Measurements from ENCODE around the gene ADGRG4.

ADGRG4 gene

GRCh38 chrX:136306182-136306581 lies 5.4 kb downstream of the ADGRG4 start:
- no peak for DNase-seq

GRCh38 chrX:136307471-136307870 lies 6.7 kb downstream of the ADGRG4 start:
- DNase-seq, result no peak

DNA sequence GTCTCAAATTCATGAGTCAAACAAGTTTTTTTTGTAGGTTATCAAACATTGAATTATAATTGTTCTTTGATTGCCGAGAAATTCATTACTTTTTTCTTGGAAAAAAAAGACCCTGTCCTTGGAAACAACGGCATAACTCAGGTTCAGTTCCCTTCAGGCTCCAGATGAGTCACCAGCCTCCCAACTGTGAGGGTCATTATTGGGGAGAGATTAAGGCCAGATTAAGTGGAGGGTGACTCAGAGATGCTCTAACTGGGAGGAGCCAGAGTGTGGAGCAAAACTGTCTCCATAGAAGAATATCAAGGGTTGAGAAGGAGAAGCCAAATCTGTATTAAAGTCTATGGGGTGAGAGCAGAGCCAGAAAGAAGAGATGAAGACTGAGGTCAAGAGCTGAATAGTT lies 9.6 kb downstream of the ADGRG4 start:
- DNase-seq, result no peak

- no peak for DNase-seq
Observed at GRCh38 chrX:136318156-136318555, 17.4 kb downstream of the ADGRG4 start.

GRCh38 chrX:136318895-136319597 lies 18.3 kb downstream of the ADGRG4 start:
- no peak for DNase-seq

GRCh38 chrX:136319600-136319999 lies 18.8 kb downstream of the ADGRG4 start:
- DNase-seq, result no peak

- DNase-seq, result no peak
Observed at GRCh38 chrX:136321532-136321931, 20.8 kb downstream of the ADGRG4 start.

DNA sequence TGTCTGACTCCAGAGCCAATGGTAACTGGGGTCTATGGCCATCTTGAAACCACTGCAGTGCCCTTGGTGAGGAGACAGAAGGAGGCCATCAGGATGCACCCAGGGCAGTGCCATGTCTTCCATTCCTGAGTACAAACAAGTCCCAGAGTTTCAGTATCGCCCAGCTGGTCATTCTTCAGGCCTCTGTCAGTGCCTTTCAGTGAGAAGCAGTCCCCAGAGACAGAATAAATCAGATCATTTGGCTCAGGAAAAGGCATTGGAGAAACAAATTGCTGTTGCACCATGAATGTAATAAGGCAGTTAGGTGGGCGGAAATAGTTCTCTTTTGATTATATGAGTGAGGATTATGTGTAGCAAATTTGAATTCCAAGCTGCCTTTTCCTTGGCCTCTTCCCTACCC lies 21.3 kb downstream of the ADGRG4 start:
- no peak for DNase-seq

DNA sequence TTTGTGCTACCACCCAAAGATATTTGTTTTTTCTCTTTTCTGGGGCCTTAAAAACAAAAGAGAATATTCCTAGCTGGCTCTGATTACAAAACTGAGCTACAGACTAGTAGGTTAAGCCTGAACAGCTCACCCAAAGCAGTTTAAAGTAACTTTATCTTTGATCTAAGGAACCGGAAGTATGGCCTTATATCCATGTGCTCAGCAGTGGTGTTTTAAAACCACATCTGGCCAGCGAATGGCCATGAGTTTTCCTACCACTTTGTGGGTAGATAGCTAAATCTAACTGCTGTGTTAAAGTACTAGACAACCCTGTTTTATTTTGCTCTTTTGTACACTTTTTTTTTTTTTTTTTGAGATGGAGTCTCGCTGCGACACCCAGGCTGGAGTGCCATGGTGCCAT lies 24.6 kb downstream of the ADGRG4 start:
- no peak for DNase-seq

GRCh38 chrX:136328933-136329332 lies 28.2 kb downstream of the ADGRG4 start:
- no peak for DNase-seq

- DNase-seq, result no peak
Observed at GRCh38 chrX:136336623-136337022, 35.9 kb downstream of the ADGRG4 start.

DNA sequence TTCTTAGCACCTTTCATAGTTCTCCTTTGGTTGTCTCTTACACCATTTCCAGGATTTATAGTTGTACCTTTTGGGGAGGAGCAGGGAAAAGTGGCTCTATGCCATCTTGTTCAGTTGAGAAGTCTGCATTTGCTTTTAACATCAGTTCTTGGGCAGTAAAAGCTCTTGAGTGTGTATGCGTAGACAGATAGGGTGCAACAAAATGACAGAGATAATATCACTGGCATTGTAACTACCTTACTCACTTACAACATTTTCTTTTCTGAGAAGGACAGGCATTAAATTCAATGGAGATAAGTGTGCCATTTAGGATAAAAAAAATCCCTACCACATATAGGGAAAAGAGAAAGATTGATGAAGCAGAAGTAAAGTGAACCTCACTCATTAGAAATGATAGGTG lies 38.9 kb downstream of the ADGRG4 start:
- DNase-seq, result no peak

DNA sequence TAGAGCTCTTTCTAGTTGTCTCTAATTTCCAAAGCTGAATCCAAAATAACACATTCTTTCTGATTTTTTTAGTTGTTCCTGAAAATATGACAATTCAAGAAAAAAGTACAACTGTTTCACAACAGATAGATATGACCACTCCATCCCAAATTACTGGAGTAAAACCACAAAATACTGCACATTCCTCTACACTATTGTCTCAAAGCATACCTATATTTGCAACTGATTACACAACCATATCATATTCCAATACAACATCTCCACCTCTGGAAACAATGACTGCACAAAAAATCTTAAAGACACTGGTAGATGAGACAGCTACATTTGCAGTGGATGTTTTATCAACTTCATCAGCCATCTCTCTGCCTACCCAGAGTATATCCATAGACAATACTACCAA lies 43.6 kb downstream of the ADGRG4 start:
- DNase-seq, result no peak

- no peak for DNase-seq
Observed at GRCh38 chrX:136346506-136346905, 45.7 kb downstream of the ADGRG4 start.

DNA sequence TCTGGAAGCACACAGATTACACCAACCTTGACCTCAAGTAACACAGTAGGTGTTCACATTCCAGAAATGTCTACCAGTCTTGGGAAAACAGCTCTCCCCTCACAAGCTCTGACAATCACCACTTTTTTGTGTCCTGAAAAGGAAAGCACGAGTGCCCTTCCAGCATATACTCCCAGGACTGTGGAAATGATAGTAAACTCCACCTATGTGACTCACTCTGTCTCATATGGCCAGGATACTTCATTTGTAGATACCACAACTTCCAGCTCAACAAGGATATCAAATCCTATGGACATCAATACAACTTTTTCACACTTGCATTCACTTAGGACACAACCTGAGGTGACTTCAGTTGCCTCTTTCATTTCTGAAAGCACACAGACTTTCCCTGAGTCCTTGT lies 46.9 kb downstream of the ADGRG4 start:
- no peak for DNase-seq

DNA sequence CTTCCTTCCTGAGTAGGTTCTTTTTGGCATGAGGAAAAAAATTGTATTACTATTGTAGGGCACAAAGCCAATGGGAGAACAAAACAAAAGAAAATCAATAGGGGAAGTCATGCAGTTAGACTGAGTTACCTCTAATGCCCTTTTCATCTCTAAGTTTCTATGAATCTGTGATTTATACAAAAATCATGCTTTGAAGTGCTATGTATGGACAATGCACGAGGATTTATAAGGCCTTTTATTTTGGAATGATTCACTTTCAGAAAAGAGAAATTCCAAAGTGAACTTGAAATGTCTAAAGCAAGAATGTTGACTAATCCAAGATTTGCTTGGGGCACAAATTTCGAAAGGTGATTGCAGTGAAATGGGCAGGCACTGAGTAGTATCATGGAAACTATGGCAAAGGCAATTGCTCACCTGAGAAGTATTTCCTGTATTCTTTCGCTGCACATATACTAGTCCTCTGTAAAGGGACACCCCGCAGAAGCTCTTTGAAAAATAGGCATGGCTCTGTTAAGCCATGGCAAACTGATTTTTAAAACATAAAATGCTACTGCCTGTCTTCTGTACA lies 52.8 kb downstream of the ADGRG4 start:
- DNase-seq, result no peak

DNA sequence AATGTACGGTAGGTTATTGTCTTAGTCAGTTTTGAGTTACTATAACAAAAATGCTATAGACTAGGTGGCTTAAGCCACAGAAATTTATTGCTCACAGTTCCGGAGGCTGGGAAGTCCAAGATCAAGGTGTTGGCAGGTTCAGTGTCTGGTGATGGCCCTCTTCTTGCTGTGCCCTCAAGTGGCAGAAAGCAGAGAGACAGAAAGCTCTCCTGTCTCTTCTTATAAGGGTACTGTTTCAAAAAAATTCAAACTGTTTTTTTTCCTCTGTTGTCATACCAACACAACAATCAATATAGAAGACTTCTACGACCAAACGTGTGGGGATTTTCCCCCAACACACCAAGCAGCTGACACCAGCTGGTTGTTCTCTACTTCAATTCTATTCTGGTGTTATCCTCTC lies 53.4 kb downstream of the ADGRG4 start:
- no peak for DNase-seq

DNA sequence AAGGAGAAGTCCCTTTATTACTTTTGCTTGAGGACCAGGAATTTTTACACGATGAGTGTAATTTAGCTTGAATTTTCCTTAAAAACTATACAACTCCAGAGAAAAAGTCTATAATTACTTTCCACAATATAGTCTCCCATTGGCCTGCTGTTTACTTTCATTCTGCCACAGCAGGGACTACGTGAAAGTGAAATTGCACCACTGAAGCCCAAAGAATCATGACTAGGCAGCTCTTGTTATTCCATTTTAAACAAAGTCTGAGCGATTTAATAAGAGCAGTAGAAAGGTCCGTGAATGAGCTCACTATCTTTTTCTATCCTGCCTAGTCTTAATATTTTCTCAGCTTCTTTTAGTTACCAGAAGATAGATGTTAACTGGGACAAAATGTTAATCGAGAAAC lies 68.6 kb downstream of the ADGRG4 start:
- DNase-seq, result no peak

GRCh38 chrX:136376713-136377112 lies 76.0 kb downstream of the ADGRG4 start:
- DNase-seq, result no peak

DNA sequence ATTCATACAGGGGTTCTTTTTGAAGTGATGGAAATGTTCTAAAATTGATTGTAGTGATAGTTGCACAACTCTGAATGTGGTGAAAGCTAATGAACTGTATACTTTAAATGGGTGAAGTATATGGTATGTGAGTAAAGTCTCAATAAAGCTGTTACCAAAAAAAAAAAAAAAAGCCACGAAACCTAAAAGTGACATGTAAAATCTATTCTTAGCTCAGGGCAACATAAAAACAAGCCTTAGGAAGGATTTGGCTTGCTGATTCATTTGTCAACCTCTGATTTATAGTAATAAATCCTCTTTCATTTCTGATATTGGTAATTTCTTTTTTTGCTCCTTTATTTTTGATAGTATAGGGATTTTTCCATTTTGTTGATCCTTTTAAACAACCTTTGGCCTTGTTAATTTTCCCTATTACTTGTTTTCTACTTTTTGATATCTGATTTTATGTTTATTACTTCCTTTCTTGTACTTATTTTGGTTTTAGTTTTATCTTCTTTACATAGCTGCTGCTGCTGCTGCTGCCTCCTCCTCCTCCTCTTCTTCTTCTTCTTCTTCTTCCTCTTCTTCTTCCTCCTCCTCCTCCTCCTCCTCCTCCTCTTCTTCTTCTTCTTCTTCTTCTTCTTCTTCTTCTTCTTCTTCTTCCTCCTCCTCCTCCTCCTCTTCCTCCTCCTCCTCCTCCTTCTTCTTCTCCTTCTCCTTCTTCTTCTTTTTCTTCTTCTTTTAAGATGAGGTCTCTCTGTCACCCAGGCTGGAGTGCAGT lies 79.4 kb downstream of the ADGRG4 start:
- no peak for DNase-seq

DNA sequence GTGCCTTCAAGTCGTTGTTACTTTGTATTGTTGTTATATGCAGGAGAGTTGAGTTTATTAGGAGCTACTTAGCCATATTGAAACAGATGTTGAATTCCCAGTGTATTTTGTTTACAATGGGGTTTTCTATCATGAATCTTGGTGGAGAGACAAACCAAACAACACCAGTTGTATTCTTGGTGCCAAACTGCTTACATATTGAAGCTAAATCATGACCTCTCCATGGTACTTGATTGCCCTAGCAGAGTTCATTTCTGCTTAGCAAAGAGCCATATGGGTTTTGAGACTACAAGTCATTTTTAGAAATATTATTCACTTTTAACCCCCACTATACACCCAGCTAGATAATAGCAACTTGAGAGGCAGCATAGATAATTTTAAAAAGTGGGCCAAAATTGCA lies 85.4 kb downstream of the ADGRG4 start:
- DNase-seq, result no peak

DNA sequence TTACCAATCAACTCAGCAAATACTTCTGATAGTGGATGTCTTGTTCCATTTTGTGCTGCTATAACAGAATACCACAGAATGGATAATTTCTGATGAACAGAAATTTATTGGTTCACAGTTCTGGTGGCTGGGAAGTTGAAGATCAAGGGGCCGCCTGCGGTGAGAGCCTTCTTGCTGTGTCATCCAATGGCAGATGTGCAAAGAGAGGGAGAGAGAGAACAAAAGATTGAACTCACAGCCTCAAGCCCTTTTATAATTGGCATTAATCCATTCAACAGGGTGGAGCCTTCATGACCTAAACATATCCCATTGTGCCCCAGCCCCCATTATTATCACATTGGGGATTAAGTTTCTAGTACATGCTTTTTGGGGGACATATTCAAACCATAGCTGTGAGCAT lies 86.1 kb downstream of the ADGRG4 start:
- no peak for DNase-seq

DNA sequence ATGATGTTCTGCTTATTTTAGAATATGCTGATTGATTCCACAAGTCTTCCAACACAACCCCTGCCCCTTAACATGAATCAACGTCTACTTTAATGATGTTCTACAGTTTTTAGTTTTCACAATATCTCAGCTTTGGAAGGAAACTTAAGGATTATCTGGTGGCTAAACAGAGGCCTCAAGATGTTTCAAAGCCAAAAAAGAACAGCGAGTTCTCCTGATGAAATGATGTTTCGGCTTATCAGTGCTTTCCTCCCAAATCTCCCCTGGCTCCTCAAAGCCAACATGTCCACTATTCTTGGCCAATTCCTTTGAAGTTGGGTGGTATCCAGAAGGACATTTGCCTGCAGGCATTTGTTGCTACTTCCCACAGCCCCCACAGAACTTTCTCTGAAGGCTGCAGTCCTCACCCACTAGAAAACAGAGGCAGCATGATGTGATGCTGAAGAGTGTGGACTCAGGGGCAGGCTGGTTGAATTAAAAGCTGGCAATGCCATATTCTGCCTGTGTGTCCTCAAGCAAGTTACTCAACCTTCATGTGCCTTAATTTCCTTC lies 87.3 kb downstream of the ADGRG4 start:
- no peak for DNase-seq

- DNase-seq, result no peak
Observed at GRCh38 chrX:136390921-136391320, 90.2 kb downstream of the ADGRG4 start.
